GM18502 (cell line): ENCODE data around the gene BATF3.

Source experiments
- ATAC-seq: cut with Tn5 transposase; IDR thresholded peaks from one replicate; pipeline ENCODE4 v1.9.1; 2021; ENCODE audit warnings: mild to moderate bottlenecking; ENCODE audit not compliant: unreplicated experiment, poor library complexity

The BATF3 gene

DNA sequence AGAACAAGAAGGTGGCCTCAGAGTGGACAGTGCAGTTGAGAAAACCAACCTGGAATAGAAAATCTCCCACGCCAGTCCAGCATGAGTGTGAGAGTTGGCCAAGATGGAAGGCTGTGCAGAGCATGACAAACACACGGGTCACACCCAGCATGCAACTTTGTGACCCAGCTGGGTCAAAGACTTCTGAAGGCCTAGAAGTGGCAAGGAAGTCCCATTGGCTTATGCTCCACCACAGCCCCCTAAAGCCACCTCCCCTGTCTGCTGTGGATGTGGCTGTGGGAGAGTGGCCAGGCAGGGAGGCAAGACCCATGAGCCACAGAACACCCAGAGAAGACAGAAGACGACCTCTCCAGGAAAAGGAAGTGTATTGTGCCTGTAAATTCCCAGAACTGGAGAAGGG, 13.6 kb downstream of the BATF3 start:
- ATAC-seq, result no peak

DNA sequence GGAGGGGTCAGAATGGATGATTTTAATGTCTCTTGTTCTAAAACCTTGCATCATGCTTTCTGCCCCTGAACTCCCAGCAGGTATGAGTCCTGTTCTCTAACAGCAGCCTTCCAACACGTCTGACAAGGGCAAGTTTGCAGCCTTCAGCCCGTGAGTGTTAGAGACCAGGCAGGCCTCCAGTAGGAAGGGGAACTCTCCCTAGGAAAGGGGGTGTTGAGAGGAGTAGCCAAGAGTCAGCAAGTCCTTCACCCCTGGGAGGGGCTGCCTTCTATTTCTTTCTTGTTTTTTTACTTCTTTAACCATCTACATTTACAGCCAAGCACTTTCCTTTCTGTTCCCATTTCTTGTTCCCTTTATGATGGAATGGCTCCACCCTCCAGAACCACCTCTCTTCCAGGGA, 14.2 kb downstream of the BATF3 start:
- no peak for ATAC-seq

DNA sequence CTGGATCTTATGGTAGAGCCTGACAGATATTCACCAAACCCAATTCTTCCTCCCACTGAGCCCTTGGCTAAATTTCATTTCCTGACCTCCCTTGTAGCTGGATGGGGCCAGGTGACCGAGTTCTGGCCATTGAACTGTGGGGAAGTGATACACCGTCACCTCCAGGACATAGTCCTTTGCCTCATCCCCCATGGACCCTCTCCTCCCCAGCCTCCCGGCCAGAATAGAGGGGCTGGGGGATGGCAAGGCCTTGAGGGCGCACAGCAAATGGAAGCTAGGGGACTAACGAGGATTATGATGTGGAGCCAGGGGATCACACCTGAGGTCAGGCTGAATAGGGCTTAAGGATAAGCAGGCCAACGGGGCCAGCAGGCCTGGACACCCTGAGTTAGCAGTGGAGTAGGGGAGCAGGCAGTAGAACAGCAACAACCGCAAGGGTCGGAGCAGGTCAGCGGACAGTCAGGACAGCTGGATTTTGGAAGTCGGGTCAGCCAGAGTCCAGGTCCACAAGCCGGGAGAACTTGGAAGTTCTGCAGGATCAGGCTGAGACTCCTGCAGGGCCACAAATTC, 15.0 kb downstream of the BATF3 start:
- no peak for ATAC-seq

DNA sequence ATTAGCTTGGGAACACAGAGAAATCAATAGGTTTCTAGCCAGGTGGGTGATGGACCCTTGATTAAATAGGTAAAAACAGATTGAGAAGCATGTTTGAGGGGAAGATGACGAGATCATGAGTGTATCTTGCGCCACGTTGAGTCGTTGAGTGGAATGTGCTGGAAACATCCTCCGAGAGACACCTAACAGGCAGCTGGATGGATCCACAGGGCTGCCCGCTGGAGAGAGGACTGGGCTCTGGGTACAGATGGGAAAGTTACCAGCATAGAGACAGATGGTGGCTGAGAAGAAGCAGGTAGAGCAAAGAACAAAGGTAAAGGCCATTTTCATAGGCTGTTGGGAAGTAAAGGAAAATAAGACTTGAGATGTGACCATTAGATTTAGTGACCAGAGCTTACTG, 15.6 kb downstream of the BATF3 start:
- ATAC-seq, result no peak

DNA sequence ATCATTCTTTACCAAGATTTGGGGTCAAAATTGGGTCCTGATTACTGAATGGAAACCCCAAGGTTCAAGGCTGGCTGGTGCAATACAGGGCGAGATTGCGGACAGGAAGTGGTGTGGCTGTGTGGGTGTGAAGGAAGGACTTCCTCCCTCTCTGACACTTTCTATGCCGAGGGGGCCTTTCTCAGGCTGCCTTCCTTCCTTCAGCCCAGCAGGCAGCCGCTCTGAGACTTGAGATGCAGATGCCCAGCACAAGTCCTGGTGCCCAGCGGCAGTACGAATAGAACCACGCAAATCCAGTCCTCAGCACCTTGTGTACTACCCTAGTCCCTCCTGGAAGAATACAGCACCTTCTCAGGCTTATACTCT, 16.3 kb downstream of the BATF3 start:
- ATAC-seq, result peak; percentile 70

DNA sequence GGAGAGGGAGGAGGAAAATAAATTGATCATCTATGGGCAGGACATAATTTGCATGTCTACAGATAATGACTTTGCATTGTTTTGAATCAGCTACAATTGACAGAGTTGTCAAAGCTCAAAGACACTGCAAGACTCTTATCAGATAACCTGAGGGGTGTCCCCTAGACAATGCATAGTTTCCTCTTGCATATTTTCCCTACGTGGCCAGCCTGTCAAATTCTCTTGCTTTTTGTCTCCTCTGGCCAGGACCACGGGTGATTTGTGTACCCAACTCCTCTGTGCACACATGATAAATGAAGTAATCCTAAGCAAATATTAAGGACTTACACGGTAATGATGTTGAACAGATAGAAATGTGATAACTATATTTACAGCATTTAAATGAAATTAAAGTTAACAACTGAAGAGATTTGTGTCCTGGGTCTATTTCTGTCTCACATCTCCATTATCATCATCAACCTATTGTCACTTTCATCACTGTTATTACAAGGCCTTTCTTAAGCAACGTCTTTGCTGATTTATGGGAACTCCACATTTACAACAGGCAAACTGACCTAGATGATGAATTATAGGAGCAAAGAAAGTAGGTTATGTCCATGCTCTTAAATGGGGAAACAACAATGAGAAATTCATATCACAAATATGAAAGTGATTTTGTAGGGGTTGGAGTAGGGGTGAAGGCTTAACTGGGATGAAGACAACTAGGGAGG, 18.8 kb downstream of the BATF3 start:
- ATAC-seq, result no peak

DNA sequence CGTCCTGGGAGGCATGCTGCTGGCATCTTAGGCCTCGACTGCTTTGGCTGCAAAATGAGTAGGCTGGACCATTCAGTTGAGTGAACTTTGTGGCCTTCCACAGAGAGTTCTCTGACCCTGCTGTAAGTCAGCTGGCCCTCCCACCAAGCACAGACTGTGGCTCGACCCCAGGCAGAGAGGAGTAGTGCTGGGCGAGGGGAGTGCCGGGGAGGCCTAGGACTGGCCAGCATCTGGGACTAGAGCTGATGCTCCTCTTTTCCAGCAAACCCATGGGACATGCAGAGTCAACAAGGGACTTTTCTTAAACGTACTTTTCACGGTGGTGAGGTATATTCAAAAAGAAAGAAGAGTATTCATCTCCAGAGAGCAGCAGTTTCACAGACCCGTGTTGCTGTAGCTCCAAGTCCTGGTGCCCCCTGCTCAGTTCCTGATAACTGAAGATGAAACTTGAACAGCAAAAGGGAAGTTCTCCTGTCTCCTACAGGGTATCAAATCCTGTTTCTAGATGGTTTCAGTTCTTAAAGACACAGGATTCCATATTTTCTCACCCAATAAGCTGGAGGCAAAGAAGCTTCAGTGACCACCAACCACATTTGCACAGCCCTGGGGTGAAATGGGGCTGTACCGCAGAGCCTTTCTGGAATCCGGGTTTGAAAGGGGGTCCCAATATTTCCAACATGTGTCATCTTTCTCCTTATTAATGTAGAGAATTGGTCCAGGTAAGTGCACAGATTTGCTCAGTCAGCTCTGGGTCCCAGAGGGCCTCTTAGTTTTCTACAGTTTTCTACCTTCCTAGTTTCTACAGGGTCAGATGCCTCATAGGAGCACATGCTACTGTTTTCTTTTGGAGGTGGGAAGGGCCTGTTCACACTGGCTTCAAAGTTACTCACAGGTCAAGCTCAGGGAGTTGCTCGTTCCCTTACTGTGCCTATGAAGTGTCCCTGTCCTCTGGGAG, 20.9 kb downstream of the BATF3 start:
- peak; percentile 71 for ATAC-seq

DNA sequence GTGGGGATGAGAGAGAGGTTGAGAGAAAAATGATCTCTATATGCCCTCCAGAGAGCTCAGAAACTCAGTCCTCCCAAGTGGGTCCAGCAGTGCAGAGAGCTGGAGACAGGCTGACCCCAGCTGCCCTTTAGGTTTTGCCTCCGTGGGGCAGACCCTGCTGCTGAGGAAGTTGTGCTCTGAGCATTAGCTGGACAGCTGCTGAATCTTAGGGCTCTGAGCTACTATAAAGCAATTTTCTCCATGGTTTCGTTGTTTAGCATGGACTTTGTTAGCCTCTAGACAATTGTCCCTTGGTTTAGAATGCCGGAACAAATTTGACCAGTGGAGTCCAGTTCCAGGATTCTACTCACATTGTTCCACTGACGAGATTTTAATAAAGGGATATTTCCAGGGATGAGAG, 22.1 kb downstream of the BATF3 start:
- ATAC-seq, result no peak

DNA sequence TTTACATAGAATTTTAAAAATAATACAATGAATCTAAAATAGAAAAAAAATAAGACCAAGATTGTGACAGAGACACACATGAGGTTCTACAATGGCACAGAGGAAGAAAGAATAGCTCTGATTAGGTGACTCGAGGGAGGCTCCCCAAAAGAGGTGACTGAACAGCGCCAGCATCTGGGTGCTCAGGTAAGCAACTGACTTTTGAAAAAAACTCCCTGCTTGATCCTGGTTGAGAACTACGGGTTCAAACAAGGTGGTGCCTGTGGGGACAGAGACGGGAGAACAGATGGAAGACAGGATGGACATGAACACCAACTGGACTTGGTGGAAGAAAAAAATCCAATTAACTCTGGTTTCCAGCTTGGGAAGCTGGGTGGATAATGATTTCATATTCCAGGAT, 22.5 kb downstream of the BATF3 start:
- no peak for ATAC-seq

DNA sequence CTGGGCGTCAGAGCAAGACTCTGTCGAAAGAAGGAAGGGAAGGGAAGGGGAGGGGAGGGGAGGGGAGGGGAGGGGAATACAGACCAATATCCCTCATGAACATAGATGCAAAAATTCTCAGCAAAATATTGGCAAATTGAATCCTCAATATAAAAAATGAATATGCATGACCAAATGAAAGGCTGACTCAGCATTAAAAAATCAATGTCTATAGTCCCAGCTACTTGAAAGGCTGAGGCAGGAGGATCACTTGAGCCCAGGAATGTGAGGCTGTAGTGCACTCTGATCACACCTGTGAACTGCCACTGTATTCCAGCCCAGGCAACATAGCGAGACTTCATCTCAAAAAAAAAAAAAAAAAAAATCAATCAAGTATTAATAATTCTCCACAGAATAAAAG, 24.0 kb downstream of the BATF3 start:
- no peak for ATAC-seq

DNA sequence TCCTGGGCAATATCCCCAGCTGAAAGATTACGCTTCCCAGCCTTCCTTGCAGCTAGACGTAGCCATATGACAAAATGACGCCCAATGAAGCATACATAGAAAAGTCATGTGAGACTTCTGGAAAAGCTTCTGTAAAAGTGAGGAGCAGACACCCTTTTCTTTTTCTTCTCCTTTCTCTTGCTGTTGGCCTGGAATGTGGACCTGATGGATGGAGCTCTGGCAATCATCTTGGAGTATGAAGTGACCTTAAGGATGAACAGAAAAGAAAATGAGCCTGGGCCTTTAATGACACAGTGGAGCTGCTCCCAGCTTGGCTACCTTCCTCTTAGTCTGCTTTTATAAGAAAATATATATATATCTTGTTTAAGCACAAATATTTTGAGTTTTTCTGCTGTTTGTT, 24.8 kb downstream of the BATF3 start:
- no peak for ATAC-seq

DNA sequence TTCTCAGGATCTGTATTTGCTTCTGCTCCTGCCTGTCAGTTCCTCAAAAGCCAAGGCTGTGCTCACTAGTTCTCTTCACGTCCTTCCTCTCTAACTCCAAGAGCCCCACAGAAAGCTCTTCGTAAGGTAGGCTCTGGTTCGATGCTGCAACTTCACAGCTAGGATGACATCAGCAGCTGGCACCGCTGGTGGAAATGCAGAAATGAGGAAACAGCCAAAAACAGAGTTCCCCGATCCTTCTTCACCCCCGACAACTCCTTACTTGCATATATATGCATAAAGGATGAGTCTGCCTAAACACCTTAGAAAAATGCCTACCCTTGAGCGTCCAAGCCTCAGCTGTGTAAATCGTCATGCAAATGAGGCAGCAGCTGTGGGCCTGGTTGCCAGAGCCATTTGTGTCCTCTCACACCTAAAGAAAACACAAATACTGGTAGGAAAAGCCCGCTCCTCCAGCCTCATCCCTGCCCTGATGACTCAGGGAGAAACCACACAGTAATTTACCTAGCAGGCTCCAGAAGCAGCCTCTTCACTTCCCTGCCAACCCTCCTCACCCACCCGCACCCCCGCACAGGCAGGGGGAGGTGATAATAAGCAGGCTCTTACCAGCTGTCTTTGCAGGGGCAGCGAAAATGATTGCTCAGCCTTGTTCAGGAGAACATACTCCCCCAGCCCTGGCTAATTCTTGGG, 28.2 kb downstream of the BATF3 start:
- ATAC-seq, result peak; percentile 49

DNA sequence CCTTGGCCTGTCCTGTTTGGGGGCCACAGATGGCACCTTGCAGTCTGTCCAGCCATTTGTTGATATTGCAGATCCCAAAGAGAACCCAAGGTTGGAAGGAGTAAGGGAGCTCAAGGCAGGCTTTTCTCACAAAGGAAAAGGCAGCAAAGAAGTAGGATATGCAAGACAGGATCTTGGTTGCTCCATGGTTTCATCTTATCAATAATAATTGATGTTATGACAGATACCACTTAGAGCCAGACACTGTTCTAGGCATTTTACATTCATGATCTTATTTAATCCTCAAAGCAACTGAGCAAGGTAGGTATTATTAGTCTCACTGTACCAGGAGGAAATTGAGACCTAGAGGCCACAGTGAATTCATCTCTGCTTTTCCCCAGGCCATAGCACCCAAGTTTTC, 28.8 kb downstream of the BATF3 start:
- no peak for ATAC-seq

DNA sequence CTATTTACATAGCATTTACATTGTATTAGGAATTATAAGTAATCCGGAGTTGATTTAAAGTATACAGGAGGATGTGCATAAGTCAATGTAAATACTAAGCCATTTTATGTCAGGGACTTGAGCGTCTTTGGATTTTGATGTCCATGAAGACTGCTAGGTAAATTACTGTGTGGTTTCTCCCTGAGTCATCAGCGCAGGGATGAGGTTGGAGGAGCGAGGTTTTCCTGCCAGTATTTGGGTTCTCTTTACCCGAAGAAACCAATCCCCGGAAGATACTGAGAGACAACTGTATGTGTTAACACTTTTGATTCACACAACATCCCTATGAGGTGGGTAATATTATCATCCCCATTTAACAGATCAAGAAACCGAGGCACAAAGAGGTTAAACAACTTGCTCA, 29.3 kb downstream of the BATF3 start:
- ATAC-seq, result no peak

DNA sequence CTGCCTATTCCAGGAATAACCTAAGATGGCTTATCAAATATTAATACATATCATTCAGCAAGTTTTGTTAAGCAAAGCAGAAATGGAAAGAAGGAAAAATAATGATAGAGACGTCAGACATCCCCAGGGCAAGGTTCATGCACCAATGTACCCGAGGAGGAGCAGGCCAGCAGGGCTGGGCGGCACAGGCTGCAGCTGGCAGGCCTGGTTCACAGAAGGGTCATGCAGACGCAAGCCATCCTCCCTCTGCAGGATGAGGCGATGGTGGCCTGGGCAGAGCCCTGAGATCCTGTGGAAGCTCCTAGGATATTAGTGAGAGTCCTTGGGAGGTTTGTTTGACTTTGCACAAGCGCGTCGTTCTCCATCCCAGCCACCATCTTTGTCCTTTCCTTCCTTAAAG, 30.0 kb downstream of the BATF3 start:
- ATAC-seq, result no peak

DNA sequence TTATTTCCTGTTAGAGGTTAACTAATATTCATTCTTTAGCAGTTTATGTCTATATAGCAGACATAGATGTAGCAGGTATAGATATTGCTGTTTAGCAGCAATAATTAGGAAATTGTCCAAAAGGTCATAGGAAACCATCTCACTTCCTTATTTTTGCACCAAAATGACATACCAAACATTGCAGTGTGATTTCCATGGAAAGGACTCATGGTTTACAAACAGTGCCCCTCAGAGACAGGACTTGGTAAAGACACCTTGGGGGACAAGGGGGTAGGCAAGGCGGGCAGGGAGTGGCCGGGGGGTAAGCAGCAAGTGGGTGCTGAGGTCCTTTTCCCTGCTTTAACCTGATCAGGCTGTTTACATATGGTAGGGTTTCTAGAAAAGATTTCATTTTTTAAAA, 30.5 kb downstream of the BATF3 start:
- ATAC-seq, result no peak

DNA sequence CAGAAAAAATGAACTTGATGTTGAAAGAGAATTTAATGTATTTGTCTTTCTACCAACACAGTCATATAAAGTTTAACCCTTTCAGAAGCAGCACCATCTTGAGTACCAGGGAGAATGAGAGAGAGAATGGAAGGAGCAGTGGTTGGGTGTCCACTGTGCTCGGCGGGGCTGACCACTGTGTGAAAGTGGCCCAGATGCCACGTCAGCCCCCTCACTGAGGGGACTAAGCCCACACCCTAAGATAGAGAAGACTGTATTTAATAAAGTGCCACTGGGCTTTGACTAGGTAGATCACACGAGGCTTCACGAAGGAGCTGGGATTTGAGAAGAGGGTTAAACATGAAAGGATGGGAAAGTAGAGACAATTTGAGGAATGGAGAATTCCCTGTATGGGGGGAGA, 31.2 kb downstream of the BATF3 start:
- ATAC-seq, result no peak

DNA sequence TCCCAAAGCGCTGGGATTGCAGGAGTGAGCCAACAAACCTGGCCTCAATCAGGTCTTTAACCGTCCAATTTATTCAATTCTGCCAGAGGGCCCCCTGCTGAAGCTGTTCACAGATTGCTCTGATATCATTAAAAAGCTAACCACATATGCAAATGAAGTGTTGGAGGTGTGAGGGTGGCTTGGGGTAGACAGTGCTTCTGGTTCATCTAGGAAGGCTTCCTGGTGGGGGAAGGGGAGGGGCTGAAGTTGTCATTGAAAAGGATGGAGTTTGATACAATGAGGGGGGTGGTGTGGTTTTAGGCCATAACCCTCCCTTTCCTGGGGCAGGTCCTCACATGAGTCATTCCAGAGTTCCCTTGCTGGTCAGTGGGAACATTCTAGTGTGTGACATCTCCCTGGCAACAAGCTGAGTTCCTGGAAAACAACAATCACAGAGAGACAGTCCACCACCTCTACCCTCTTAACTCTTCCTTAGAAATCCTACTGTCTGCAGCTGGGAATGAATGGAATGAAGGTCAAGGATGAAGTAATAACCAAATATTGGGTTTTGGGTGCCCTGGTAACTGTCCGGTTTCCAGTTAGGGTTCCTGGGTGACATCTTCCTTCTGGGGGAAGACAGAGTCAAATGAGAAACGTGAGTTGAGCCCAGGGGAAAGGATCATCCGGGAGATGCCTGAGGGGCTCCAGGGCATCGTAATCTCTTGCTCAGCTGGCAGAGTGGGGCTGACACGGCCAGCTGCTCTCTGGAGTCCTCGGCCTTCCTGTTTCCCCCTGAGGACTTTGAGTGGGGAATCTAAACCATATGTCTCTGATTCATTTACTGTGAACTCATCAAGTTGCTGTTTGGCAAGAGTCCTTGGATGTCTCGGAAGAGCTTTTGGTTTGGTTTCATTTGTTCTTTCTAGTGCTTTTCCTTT, 32.2 kb downstream of the BATF3 start:
- peak; percentile 48 for ATAC-seq

DNA sequence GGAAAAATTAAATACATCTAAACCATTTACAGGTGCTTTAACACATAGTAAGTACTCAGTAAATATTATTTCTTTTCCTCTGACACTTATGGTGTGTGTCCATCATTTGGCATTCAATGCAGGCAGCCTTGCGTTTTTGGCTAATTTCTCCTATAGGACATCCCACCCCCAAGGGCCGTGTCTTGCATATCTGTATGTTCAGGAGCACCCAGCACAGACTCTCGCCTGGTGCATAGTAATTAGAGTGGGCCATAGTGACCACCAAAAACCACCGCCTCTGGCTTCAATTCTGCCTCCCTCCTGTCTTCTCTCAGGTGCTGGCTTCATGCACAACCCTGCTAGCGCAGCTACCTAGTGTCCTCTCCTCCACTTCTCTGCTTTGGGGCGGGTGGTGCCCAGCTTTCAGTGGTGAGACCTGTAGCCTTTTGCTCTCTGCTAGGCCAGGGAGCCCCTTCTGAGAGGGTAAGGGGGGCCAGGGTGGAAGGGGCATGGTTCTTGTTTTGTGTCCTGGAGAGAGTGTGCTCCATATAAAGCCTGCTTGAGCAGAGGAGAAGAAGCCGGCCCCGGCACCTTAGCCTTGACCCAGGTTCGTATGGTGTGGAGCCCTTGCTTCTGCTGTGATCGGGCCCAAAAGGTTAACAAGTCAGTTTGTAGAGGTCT, 33.4 kb downstream of the BATF3 start:
- no peak for ATAC-seq
